Measurements from ENCODE around the gene RPL10A.

Gene RPL10A

GRCh38 chr6:35453236-35453635 lies 15.0 kb upstream of the RPL10A start:
- ATAC-seq (ENCODE audit: insufficient read depth, low read depth) = no peak

GRCh38 chr6:35454391-35455110 lies 13.7 kb upstream of the RPL10A start:
- DNase-seq (no peak), ATAC-seq (ENCODE audit: insufficient read depth, low read depth) (no peak)
- Histone ChIP-seq H3K27ac (ENCODE audit: low read length) (no peak overlapping the region), H3K27me3 (ENCODE audit: insufficient read depth, low read length, poor library complexity) (no peaks in the 10 kb centered on the region), H3K79me2 (ENCODE audit: insufficient read depth, low read length) (no peaks in the 10 kb centered on the region), H4K20me1 (ENCODE audit: insufficient read depth, low read length) (peaks cover 11% of the 10 kb centered on the region; the same call in 1 of the 2 replicates), H3K4me1 (ENCODE audit: insufficient read depth, low read length) (peaks cover 24% of the 10 kb centered on the region), H3K4me2 (ENCODE audit: insufficient read depth, low read length) (peak overlapping the region; percentile 12; the same call in 1 of the 2 replicates), H3K4me3 (ENCODE audit: low read depth in 1 of 2, low read length in 2 of 2) (no peak overlapping the region), H3K9ac (ENCODE audit: low read depth, low read length) (peak overlapping the region; percentile 58; the same call in 1 of the 2 replicates), H2AFZ (ENCODE audit: low read depth, low read length) (no peak overlapping the region), H3K9me3 (ENCODE audit: insufficient read depth, low read length, severe bottlenecking) (no peaks in the 10 kb centered on the region), H3K36me3 (ENCODE audit: insufficient read depth, low read length) (peaks cover 31% of the 10 kb centered on the region)
- TF ChIP-seq CTCF (IDR thresholded peaks at IDR 0.05; ENCODE audit: borderline replicate concordance, extremely low read depth, low read length, poor library complexity, severe bottlenecking) (no peak), EZH2 (IDR thresholded peaks at IDR 0.05; ENCODE audit: borderline replicate concordance, low read depth, low read length, severe bottlenecking) (no peak)

More at GRCh38 chr6:35453236-35453635, 15.0 kb upstream of the RPL10A start:
- no peak for TF ChIP-seq EZH2 (IDR thresholded peaks at IDR 0.05; ENCODE audit: borderline replicate concordance, low read depth, low read length, severe bottlenecking)
- no peak for TF ChIP-seq CTCF (IDR thresholded peaks at IDR 0.05; ENCODE audit: borderline replicate concordance, extremely low read depth, low read length, poor library complexity, severe bottlenecking)
- DNase-seq = no peak
- no peaks in the 10 kb centered on the region for H3K9me3 ChIP-seq (ENCODE audit: insufficient read depth, low read length, severe bottlenecking)
- H3K27me3 ChIP-seq (ENCODE audit: insufficient read depth, low read length, poor library complexity) = no peaks in the 10 kb centered on the region
- no peaks in the 10 kb centered on the region for H3K79me2 ChIP-seq (ENCODE audit: insufficient read depth, low read length)
- H2AFZ ChIP-seq (ENCODE audit: low read depth, low read length) = peak overlapping the region; percentile 77
- peak overlapping the region; percentile 80 for H3K4me2 ChIP-seq (ENCODE audit: insufficient read depth, low read length)
- no peak overlapping the region for H3K27ac ChIP-seq (ENCODE audit: low read length)
- H3K4me3 ChIP-seq (ENCODE audit: low read depth in 1 of 2, low read length in 2 of 2) = peak overlapping the region; percentile 43 to 59; a peak in 3 of 4 replicates
- H3K4me1 ChIP-seq (ENCODE audit: insufficient read depth, low read length) = peaks cover 24% of the 10 kb centered on the region
- peak overlapping the region; percentile 58 for H3K9ac ChIP-seq (ENCODE audit: low read depth, low read length)
- H3K36me3 ChIP-seq (ENCODE audit: insufficient read depth, low read length) = peaks cover 24% of the 10 kb centered on the region
- peaks cover 11% of the 10 kb centered on the region; the same call in 1 of the 2 replicates for H4K20me1 ChIP-seq (ENCODE audit: insufficient read depth, low read length)

- Histone ChIP-seq H3K4me3 (ENCODE audit: low read depth in 1 of 2, low read length in 2 of 2) (no peak overlapping the region), H3K27me3 (ENCODE audit: insufficient read depth, low read length, poor library complexity) (no peaks in the 10 kb centered on the region), H3K4me1 (ENCODE audit: insufficient read depth, low read length) (peaks cover 11% of the 10 kb centered on the region), H3K27ac (ENCODE audit: low read length) (no peak overlapping the region), H3K4me2 (ENCODE audit: insufficient read depth, low read length) (no peak overlapping the region), H3K9me3 (ENCODE audit: insufficient read depth, low read length, severe bottlenecking) (no peaks in the 10 kb centered on the region), H2AFZ (ENCODE audit: low read depth, low read length) (no peak overlapping the region), H4K20me1 (ENCODE audit: insufficient read depth, low read length) (peaks cover 11% of the 10 kb centered on the region; the same call in 1 of the 2 replicates), H3K9ac (ENCODE audit: low read depth, low read length) (no peak overlapping the region), H3K36me3 (ENCODE audit: insufficient read depth, low read length) (peaks cover 49% of the 10 kb centered on the region), H3K79me2 (ENCODE audit: insufficient read depth, low read length) (no peaks in the 10 kb centered on the region)
- no peak for DNase-seq
- no peak for TF ChIP-seq CTCF (IDR thresholded peaks at IDR 0.05; ENCODE audit: borderline replicate concordance, extremely low read depth, low read length, poor library complexity, severe bottlenecking)
- TF ChIP-seq EZH2 (IDR thresholded peaks at IDR 0.05; ENCODE audit: borderline replicate concordance, low read depth, low read length, severe bottlenecking) = no peak
- ATAC-seq (ENCODE audit: insufficient read depth, low read depth) = no peak
These were observed 10.3 kb upstream of the RPL10A start for GRCh38 chr6:35457907-35458306.
